NCI-H748 (cell line): ENCODE data around the gene RFLNA.
"Not testable (repeated sequence)": the region's sequence is repeated elsewhere in the genome, so short reads cannot be mapped to it uniquely, and the experiment has no call there.

ENCODE experiments used
- DNase-seq: peaks from one replicate; lab custom pipeline; 2025; ENCODE audit not compliant: unreplicated experiment; lab: John Stamatoyannopoulos, UW

RFLNA gene

DNA sequence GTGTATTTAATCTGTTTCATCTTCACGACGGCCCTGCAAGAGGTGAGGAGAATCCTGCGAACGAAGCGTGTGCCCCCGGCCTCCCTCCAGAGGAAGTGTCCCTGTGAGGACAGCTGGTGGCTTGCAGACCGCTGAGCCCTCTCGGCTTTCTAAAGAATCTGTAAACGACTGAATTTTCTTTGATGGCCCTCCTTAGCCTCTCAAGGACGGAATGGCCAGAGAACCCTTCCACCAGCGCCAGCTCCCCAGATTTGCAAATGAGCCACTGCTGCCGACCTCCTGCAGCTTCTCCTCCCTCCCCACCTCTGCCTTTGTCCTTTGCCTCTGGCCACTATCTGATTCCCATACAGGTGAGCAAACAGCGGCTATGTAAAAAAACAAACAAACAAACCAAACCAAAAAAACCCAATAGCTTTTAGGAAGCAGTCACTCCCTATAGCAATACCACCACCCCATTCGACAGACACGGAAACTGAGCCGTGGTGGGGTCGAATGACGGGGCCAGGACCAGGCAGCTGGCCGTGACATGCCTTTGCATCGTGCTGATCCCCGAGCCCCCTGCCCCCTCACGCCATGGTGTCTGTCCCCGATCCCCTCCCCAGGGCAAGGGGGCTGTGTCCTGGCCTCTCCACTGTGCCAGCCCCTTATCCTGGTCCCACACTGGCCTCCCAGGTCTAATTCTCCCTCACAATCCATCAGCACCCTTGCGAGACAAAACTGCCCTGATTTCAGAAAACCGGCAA lies 23.6 kb downstream of the RFLNA start:
- peak; percentile 45 for DNase-seq

DNA sequence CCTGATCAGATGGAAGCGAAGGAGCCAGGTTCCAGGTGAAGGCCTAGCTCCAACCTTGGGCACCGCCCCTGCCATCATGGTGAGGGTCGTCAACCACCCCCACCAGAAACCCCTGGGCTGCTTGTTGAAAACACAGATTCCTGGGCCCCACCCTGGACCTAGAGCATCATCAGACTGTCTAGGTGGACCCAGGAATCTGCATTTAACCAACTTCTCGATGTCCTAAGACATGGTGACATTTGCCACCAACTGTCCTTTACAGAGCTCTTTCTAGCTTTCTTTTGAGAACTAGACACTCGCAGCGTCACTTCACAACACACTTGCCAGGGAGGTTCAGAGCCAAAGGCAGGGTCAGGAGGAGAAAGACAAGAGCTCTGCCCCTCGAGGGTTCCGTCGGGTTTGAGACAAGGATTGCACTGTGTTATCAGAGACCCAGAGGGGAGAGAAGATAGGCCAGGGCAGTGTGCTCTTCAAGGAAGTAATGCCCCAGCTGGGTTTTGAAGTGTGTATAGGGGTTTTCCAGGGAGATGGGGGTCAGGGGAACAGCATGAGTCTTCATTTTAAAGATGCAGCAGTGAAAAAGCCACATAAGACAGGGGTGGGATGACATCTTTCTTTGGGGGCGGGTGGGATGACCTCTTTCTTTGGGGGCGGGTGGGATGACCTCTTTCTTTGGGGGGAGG lies 24.6 kb downstream of the RFLNA start:
- no peak for DNase-seq

DNA sequence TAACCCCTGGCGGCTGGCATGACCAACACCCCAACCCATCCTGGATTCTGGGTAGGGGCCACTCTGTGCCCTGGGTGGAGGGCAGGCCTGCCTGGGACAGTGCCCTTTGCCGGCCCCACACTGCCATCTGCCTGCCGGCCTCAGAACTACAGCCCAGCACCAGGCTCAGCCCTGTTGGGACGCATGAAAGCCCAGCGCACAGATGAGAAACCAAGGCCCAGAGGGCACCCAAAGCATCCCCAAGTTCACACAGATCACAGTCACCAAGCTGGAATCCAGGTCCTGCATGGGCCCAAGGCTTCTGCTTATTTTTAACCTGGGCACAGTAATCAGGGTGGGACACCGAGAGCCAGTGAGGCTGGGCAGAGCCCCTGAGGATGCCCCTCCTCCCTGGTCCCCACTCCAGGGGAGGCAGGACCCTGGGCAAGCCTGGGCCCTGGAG lies 26.2 kb downstream of the RFLNA start:
- peak; percentile 27 for DNase-seq

DNA sequence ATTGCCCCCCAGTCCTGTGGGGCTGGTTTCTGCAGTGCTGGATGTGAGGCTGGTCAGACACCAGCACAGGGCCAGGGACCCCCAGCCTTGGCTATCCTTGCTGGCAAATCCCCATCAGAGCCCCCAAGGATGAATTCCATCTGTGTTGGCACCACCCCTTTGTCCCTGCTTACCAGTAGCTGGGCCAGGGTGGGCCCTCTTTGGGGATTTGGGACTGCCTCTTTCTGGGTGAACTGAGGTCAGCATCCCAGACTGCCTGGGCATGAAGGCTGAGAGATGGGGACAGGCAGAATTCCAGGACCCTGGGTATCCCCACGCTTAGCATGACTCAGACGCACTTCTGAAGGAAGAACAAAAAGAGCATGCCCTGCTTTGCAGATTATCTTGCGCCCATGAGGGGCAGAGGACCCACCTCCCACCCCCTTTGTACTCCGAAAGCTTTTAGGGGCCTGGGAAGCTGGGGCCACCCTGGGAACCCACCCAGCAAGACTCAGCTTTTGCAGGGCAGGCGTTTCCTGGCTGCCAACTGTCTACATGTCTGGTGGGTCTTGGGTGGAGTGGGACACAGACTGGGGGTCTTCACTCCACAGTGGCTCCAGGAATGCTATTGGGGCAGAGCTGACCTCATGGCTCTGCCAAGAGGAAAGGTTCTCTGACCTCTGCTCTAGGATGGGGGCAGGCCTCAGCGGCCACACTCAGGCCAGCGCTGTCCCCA lies 26.8 kb downstream of the RFLNA start:
- DNase-seq = no peak

DNA sequence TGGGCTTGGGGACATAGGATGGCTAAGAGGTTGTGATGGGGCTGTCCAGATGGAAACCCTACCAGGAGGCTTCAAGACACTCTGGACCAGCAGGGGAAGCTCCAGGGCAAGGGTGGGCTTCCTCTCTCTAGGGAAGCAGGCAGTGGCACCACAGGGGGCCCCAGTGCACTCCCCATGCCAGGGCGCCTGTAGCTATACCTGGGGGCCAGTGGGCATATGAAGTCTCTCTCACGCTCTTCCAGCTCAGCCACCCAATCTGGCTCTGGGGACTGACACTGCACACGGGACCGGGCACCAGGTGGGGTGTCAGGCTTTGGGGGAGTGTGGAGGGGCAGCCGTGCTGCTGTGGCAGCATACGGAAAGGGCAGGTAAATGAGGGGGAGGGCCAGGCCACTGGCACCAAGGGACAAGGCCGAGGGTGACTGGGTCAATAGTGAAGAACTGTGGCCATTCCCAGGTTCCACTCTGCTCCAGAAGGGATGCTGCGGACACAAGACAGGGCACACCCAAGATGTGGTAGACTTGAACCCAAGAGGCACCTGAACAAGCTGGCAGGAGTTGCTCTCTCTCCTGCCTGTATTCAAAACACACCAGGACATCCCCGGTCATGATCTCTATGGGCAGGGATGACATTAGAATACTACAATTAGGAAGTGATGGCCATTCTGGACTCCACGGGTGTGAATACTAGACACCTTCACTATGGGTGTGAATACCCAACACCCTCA lies 27.5 kb downstream of the RFLNA start:
- DNase-seq = no peak

DNA sequence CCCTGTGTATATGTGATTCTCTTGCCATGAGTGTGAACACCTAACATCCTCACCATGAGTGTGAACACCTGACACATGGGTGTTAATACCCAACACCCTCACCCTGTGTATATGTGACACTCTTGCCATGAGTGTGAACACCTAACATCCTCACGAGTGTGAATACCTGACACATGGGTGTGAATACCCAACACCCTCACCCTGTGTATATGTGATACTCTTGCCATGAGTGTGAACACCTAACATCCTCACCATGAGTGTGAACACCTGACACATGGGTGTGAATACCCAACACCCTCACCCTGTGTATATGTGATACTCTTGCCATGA lies 28.1 kb downstream of the RFLNA start:
- DNase-seq = not testable (repeated sequence)

DNA sequence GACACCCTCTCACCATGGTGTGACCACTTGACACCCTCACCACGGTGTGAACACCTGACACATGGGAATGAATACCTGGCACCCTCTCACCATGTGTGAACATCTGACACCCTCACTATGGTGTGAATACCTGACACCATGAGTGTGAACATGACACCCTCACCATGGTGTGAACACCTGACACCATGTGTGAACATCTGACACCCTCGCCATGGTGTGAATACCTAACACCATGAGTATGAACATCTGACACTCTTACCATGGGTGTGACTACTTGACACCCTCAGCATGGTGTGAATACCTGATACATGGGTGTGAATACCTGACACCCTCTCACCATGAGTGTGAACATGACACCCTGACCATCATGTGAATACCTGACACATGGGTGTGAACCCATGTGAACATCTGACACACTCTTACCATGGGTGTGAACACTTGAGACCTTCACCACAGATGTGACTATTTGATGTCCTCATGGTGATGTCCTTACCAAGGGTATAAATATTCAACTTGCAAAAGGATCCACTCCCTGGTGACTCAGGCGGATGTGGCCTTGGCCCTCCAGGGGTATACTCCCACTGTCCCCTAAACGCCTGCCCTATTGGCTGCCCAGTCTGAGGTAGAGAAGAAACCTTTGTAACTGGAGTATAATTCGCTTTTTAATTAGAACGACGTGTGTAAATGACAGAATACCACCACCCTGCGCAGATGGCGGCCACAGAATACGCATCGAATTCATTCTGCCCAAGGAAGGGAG lies 29.1 kb downstream of the RFLNA start:
- DNase-seq = no peak

DNA sequence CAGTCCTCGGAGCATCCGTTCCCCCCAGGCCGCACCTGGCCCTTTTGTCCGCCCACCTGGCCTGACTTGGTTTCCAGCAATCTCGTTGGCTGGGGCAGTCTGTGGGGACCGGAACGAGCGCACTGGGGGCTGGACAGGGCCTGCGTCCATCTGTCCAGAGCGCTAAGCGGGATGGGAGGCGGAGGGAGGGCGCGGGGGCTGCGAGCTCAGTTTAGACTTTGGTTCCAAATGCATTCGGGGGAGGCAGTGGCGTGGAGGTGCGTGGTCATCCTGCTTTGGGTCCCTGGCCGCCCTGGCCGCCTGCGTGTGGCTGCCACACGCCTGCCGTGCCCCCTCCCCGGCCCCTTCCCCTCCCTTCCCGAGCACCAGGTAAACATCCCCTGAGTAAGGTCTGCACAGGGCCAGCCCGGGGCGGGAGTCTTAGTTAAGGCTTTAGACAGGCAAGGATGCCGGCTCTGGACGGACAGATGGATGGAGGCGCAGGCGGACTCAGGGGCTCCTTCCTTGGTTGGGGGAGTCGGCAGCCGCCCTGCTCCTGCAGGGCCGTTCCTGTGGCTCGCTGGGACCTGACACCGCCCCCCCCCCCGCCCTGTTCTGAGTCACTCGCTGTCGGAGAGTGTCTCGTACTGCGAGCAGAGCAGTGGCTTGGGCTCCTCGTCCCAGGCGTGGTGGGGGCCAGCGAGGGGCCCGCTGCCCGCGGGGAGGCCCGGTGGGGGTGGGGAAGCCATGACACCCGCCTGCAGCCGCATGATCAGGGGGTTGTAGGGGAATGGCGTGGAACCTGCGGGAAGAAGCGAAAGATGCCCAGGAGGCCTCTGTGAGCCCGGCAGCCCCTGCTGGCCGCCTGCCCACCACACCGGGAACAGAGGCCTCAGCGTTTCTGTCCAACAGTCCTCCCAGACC lies 30.2 kb downstream of the RFLNA start:
- no peak for DNase-seq

DNA sequence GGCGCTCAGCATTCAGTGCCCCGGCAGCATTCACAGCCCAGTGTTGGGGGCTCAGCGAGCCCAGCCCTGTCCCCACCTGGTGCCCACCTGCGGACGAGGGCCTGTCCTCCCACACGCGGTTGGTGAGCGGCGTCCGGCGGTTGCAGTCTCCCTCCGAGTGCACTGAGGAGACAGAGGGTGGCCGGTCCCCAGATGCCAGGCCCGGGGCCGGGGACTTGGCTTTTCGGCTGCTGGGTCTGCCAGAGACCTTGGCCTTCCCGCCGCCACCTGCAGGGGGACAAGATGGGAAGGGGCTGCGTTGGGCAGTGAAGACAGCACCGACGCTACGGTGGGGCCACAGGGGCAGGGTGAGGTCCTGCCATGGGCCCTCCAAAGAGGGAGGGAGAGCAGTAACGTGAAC lies 31.2 kb downstream of the RFLNA start:
- DNase-seq = no peak

DNA sequence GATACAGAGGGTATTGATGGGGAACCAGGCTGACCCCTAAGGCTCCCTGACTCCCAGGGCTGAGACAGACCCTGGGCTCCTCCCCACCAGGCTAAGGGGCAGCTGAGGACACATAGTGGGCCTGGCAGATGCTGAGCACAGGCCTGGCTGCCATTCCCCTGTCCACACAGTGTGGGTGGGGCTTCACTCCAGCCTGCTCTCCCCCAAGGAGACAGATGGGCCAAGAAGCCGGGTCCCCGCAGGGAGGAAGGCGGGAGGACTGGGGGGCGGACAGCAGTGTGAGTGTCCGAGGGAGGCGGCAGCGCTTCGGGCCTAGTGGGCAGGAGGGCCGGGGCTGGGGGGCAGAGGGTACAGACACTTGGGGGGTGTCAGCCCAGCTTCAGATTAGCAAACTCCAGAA lies 32.0 kb downstream of the RFLNA start:
- DNase-seq = no peak

DNA sequence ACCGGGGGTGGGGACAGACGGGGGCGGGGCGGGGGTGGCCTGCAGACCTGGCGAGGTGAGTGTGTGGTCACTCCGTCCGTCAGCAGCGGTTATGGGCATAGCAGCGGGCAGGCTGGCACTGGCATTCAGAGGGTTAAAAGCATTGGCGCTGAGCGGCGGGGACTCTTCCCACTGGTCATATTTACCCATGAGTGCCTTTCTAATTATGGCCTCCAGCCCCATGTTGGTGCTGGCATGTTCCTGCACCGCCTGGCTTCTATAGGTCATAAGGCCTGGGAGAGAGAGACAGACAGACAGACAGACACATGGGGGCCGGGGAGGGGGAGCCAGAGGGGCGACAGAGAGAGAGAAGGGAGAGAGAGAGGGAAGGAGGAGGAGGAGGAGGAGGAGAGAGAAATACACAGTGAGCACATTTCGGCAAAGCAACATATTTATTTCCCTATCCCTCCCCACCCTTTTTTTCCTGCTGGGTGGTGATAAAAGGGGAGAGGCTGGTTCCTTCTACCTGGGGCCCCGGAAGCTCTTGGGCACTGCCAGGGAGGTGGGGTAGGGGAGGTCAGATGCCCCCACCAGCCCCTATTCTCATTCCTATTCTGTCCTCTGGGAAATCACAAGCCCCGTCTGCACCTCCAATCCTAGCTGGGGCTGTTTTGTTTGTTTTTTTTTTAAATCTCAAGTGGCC lies 32.6 kb downstream of the RFLNA start:
- no peak for DNase-seq

DNA sequence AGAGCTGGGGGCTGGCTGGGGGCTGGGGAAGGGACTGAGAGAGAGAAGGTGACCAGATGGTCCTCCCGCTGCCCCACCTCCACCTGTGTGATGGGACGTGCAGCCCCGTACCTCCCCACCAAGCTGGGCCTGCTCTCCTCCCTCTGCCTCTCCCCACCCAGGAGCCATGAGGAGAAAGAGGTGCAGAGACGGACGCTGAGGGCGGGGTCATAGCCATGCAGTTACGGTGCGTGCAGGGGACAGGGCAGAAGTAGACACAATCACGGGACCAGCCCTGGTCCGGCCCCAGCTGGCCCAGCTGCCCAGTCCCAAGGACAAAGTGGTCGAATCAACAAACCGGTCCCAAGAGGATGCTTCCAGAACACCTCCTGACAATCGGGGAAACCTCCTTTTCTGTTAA lies 33.2 kb downstream of the RFLNA start:
- no peak for DNase-seq

DNA sequence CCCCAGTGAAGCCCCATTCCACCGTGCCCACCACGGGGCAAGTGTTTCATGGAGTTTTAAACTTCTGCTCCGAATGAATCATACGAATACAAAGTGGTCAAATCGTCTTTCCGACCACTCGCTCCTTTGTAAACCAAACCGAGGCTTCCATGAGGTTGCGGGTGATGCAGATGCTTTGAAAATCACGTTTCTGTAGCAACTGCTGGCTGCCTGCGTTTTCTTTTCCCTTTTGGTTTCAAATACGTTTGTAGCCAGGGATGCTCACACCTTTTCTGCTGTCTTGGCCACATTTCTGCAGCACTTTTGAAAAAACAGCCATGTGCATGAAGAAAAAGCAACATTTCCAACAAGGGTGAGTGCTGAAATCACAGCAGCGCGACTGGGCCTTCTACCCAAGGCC lies 33.7 kb downstream of the RFLNA start:
- no peak for DNase-seq

DNA sequence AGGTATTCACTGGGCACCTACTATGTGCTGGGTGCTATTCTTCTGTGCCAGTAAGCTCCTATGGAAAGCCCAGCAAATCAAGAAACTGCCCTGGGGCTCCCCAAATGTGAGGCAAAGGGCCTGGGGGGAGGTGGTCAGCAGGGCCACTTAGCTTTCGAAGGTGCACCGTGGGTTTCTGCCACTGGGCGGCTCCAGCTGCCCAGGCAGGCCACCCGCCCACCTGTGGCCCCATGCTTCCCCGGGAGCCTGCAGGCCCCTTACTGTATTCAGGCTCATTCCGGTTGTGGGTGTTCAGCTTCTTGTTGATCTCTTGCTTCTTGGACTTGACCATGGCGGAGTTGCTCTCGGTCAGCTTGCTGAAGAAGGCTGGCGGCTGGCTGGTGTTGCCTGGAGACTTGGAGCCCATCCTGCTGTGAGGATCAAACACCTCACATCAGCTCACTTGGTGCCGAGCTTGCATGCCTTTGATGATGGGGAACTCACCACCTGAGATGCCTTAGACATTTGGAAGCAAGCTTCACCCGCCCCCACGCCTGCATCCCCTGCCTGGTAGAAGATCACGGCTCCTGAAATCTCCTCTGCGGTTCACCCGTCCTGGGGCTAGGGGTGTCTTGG lies 37.3 kb downstream of the RFLNA start:
- DNase-seq = no peak

DNA sequence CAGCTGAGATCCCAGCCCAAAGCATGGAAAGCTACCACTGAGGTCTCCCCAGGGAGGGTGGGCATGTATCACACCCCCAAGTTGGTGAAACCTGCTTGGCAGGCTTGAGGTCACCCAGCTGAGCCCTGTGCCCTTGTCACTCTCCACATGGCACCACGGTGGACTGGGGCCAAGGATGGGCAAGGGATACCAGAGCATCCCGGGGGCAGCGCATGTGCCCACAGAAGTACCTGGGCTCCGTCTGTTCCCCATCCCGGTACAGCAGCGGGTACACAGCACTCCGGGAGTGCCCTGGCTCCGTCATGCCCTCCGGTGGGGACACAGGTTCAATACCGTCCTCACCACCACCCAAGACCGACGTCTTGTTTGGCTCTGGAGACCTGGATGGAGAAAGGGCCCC lies 38.0 kb downstream of the RFLNA start:
- no peak for DNase-seq

DNA sequence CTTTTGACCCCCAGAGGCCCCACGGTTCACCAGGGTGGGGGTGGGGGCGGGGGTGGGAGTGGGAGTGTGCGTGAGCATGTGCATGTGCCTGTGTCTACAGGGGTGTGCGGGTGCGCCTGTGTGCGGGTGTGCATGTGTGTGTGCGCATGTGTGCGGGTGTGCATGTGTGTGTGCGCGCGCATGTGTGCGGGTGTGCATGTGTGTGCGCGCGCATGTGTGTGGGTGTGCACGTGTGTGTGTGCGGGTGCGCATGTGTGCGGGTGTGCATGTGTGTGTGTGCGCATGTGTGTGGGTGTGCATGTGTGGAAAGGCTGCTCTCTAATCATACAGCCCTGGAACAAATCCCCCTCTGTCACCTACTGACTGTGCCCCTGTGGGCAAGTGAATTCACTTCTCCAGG lies 38.8 kb downstream of the RFLNA start:
- no peak for DNase-seq

DNA sequence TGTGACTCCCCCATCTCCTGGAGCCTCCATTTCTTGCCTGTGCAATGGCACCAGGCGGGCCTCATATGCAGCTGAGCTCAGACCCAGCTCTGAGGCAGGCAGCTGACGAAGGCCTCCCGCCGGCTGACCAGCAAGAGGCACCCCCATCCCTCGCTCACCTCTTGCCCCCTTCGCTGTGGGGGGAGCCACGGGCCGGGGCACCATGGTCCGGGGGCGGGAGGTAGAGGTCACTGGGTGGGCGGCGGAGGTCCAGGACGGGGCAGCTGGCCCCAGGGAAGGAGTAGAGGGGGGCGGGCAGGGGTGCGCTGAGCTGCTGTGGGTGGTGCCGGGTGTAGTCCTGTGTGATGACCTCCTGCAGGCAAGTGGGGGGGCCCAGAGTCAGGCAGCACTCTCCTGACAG lies 39.4 kb downstream of the RFLNA start:
- no peak for DNase-seq

DNA sequence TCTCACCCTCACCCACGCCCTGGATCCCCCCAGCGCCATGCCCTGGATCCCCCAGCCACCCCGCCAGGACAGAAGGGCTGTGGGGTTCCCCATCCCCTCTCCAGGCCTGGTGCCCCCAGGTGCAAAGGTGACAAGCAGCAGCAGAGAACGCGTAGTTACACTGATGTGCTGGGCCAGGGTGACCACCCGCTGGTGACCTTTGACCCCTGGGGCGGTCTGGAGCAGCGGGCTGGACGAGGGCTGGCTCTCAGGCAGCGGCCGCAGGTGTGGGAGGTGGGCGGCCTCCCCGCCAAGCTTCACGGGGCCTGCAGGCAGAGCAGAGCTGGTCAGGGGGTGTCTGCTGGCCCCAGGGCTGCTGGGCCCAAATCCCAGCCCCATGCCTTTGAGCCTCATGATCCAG lies 40.1 kb downstream of the RFLNA start:
- DNase-seq = no peak
